Measurements from ENCODE around the gene PPP1R1B. TPM values are rescaled to one million over a fixed set of nuclear protein-coding genes. Genes with fewer than 3 reads are reported as not detected.

Gene PPP1R1B
- total RNA-seq, 1 experiment from 2014 or later = not detected

DNA sequence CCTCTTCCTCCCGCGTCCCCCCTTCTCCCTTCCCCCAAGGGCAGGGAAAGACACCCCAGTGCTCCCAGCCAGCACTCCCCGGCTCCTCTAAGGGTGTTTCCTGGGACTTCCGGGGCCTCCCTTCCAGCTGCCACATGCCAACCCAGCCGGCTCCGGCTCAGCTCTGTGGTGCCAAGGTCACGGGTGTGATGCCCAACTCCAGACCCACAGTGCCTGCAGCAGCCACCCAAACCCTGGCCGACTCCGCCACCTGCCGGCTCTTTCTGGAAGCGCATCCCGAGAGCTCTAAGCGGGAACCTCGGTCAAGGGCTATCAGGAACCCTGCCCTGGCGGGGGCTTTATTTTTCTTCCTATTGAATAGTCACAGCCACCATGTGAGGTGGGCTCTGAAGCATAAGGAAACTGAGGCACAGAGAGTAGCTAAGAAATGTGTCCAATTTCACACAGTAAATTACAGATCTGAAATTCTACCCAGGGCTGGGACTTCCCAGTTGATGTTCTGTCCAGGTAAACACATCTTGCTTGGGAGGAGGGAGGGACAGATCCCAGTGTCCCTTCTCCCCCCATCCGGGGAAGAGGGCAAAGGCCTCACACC lies 3.3 kb upstream of the PPP1R1B start:
- intact Hi-C loops (cut with micrococcal nuclease; ENCODE audit: unreplicated experiment) = loop anchor here (1.0 kb wide), 1 partner anchor 75 kb away; no protein-coding TSS in a partner anchor
- peak; percentile 96 for TF ChIP-seq CTCF (IDR thresholded peaks at IDR 0.05; ENCODE audit: insufficient read depth in 1 of 2, low read depth in 1 of 2, low read length in 1 of 2, severe bottlenecking in 1 of 2, unreplicated experiment in 1 of 2)
- no peaks in the 10 kb centered on the region for H3K9me3 Mint-ChIP-seq (ENCODE audit: unreplicated experiment)
- H3K36me3 Mint-ChIP-seq (ENCODE audit: insufficient read depth, unreplicated experiment) = no peaks in the 10 kb centered on the region
- ChIA-PET POLR2A (interaction anchor here (0.6 kb wide), 1 partner anchor 87 kb away, joined by 3 read pairs; no protein-coding TSS in a partner anchor), CTCF (interaction anchor here (0.6 to 2.7 kb wide), 35 partner anchors 8 to 417 kb away, joined by 3 to 48 read pairs (median 5); partner anchors contain the start of genes CDK12, ERBB2, MIEN1 and PGAP3)
- DNase-seq = peak; percentile 82 to 90
- no TSS peak for BruUV-seq (replicated peaks)
- no peaks in the 10 kb centered on the region for H3K9me3 ChIP-seq
- H3K27me3 Mint-ChIP-seq (ENCODE audit: insufficient read depth, unreplicated experiment) = peaks cover 8% of the 10 kb centered on the region
- H3K27me3 ChIP-seq (replicated peaks; ENCODE audit: control insufficient read depth, insufficient read depth, low read length) = 0 out of 2 replicates have a peak, but pooled peaks cover 1% of the 10 kb centered on the region
- H3K36me3 ChIP-seq (ENCODE audit: control insufficient read depth, insufficient read depth, low read length) = no peaks in the 10 kb centered on the region
- H3K4me3 ChIP-seq (ENCODE audit: low read depth, low read length) = no peak overlapping the region
- no peaks in the 10 kb centered on the region for H3K4me1 Mint-ChIP-seq (ENCODE audit: low read depth, unreplicated experiment)
- no peak overlapping the region for H3K4me3 Mint-ChIP-seq (ENCODE audit: unreplicated experiment)
- peaks cover 13% of the 10 kb centered on the region; the same call in 1 of the 2 replicates for H3K4me1 ChIP-seq
- no peak overlapping the region for H3K27ac Mint-ChIP-seq (ENCODE audit: unreplicated experiment)

- Mint-ChIP-seq H3K36me3 (ENCODE audit: insufficient read depth, unreplicated experiment) (no peaks in the 10 kb centered on the region), H3K27ac (ENCODE audit: unreplicated experiment) (no peak overlapping the region), H3K4me3 (ENCODE audit: unreplicated experiment) (no peak overlapping the region), H3K27me3 (ENCODE audit: insufficient read depth, unreplicated experiment) (peaks cover 4% of the 10 kb centered on the region), H3K4me1 (ENCODE audit: low read depth, unreplicated experiment) (no peaks in the 10 kb centered on the region), H3K9me3 (ENCODE audit: unreplicated experiment) (no peaks in the 10 kb centered on the region)
- Histone ChIP-seq H3K4me3 (ENCODE audit: low read depth, low read length) (no peak overlapping the region), H3K4me1 (peaks cover 11% of the 10 kb centered on the region; the same call in 1 of the 2 replicates), H3K9me3 (no peaks in the 10 kb centered on the region), H3K36me3 (ENCODE audit: control insufficient read depth, insufficient read depth, low read length) (no peaks in the 10 kb centered on the region), H3K27me3 (replicated peaks; ENCODE audit: control insufficient read depth, insufficient read depth, low read length) (no peaks in the 10 kb centered on the region)
- intact Hi-C loops (cut with micrococcal nuclease; ENCODE audit: unreplicated experiment) = no loop called here
- BruUV-seq (replicated peaks) = no TSS peak
- POLR2A ChIA-PET = no interaction called here
- no peak for DNase-seq
- no peak for TF ChIP-seq CTCF (IDR thresholded peaks at IDR 0.05; ENCODE audit: insufficient read depth in 1 of 2, low read depth in 1 of 2, low read length in 1 of 2, severe bottlenecking in 1 of 2, unreplicated experiment in 1 of 2)
- CTCF ChIA-PET = interaction anchor here (0.5 to 2.7 kb wide), 6 partner anchors 48 to 115 kb away, joined by 3 to 48 read pairs (median 4); no protein-coding TSS in a partner anchor
Measured at GRCh38 chr17:39624313-39624712, 2.4 kb upstream of the PPP1R1B start.

GRCh38 chr17:39625198-39625785 lies 1.5 kb upstream of the PPP1R1B start:
- DNase-seq = no peak
- Mint-ChIP-seq H3K27me3 (ENCODE audit: insufficient read depth, unreplicated experiment) (peaks cover 4% of the 10 kb centered on the region), H3K36me3 (ENCODE audit: insufficient read depth, unreplicated experiment) (no peaks in the 10 kb centered on the region), H3K9me3 (ENCODE audit: unreplicated experiment) (no peaks in the 10 kb centered on the region), H3K4me1 (ENCODE audit: low read depth, unreplicated experiment) (no peaks in the 10 kb centered on the region), H3K4me3 (ENCODE audit: unreplicated experiment) (no peak overlapping the region), H3K27ac (ENCODE audit: unreplicated experiment) (no peak overlapping the region)
- no peak for TF ChIP-seq CTCF (IDR thresholded peaks at IDR 0.05; ENCODE audit: insufficient read depth in 1 of 2, low read depth in 1 of 2, low read length in 1 of 2, severe bottlenecking in 1 of 2, unreplicated experiment in 1 of 2)
- Histone ChIP-seq H3K4me1 (peaks cover 11% of the 10 kb centered on the region; the same call in 1 of the 2 replicates), H3K36me3 (ENCODE audit: control insufficient read depth, insufficient read depth, low read length) (no peaks in the 10 kb centered on the region), H3K4me3 (ENCODE audit: low read depth, low read length) (no peak overlapping the region), H3K27me3 (replicated peaks; ENCODE audit: control insufficient read depth, insufficient read depth, low read length) (no peaks in the 10 kb centered on the region), H3K9me3 (no peaks in the 10 kb centered on the region)
- BruUV-seq (replicated peaks) = no TSS peak
- POLR2A ChIA-PET = interaction anchor here (0.6 kb wide), 1 partner anchor 21 kb away, joined by 3 read pairs; no protein-coding TSS in a partner anchor
- intact Hi-C loops (cut with micrococcal nuclease; ENCODE audit: unreplicated experiment) = no loop called here
- CTCF ChIA-PET = interaction anchor here (0.6 to 2.7 kb wide), 4 partner anchors 47 to 114 kb away, joined by 3 to 48 read pairs (median 6); no protein-coding TSS in a partner anchor
